ENCODE results near the gene RYR3.

Gene RYR3

GRCh38 chr15:33882921-33883320 lies 572.2 kb downstream of the RYR3 start:
- H3K4me3 ChIP-seq (ENCODE audit: control insufficient read depth, low read depth, low read length) = no peak overlapping the region
- no peak for DNase-seq (ENCODE audit: low read depth)
- TF ChIP-seq CTCF (IDR thresholded peaks at IDR 0.05; ENCODE audit: control insufficient read depth, insufficient read depth, low read depth, low read length, missing control alignments) = no peak

- DNase-seq (ENCODE audit: low read depth) = no peak
- TF ChIP-seq CTCF (IDR thresholded peaks at IDR 0.05; ENCODE audit: control insufficient read depth, insufficient read depth, low read depth, low read length, missing control alignments) = no peak
- H3K4me3 ChIP-seq (ENCODE audit: control insufficient read depth, low read depth, low read length) = no peak overlapping the region
These were observed 577.4 kb downstream of the RYR3 start for GRCh38 chr15:33888176-33888575.

- TF ChIP-seq CTCF (IDR thresholded peaks at IDR 0.05; ENCODE audit: control insufficient read depth, insufficient read depth, low read depth, low read length, missing control alignments) = no peak
- no peak overlapping the region for H3K4me3 ChIP-seq (ENCODE audit: control insufficient read depth, low read depth, low read length)
- DNase-seq (ENCODE audit: low read depth) = no peak
These were observed 583.4 kb downstream of the RYR3 start for GRCh38 chr15:33894193-33894592.

- no peak overlapping the region for H3K4me3 ChIP-seq (ENCODE audit: control insufficient read depth, low read depth, low read length)
- no peak for TF ChIP-seq CTCF (IDR thresholded peaks at IDR 0.05; ENCODE audit: control insufficient read depth, insufficient read depth, low read depth, low read length, missing control alignments)
- no peak for DNase-seq (ENCODE audit: low read depth)
These were observed 591.3 kb downstream of the RYR3 start for GRCh38 chr15:33902043-33902442.

- DNase-seq (ENCODE audit: low read depth) = no peak
- TF ChIP-seq CTCF (IDR thresholded peaks at IDR 0.05; ENCODE audit: control insufficient read depth, insufficient read depth, low read depth, low read length, missing control alignments) = no peak
- H3K4me3 ChIP-seq (ENCODE audit: control insufficient read depth, low read depth, low read length) = no peak overlapping the region
These were observed 592.9 kb downstream of the RYR3 start for GRCh38 chr15:33903661-33904060.

- no peak overlapping the region for H3K4me3 ChIP-seq (ENCODE audit: control insufficient read depth, low read depth, low read length)
- TF ChIP-seq CTCF (IDR thresholded peaks at IDR 0.05; ENCODE audit: control insufficient read depth, insufficient read depth, low read depth, low read length, missing control alignments) = no peak
- no peak for DNase-seq (ENCODE audit: low read depth)
These were observed 596.6 kb downstream of the RYR3 start for GRCh38 chr15:33907326-33907725.

GRCh38 chr15:33908406-33908805 lies 597.6 kb downstream of the RYR3 start:
- no peak overlapping the region for H3K4me3 ChIP-seq (ENCODE audit: control insufficient read depth, low read depth, low read length)
- no peak for DNase-seq (ENCODE audit: low read depth)
- TF ChIP-seq CTCF (IDR thresholded peaks at IDR 0.05; ENCODE audit: control insufficient read depth, insufficient read depth, low read depth, low read length, missing control alignments) = no peak

Data from AG09309 (cell line).